ENCODE data around the gene KLHL29.

KLHL29 gene

DNA sequence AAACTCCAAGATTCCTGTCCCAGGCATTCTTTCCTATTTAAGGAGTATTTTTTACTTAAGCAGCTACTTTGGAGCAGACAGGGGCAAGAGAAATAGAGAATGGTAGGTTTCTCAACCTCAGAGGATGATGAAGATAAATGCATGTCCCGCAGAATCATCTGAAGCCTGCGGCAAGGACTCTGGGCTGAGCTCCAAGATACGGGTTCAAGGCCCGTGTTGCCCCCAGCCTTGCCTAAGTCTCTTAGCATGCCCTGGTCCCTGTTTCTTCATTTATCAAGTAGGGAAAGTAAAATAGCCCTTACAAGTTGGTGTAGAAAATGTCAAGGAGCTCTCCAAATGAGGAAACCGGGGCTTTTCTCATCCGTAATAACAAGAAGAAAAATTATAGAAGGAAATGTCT lies 214.0 kb downstream of the KLHL29 start:
- no peak for DNase-seq

DNA sequence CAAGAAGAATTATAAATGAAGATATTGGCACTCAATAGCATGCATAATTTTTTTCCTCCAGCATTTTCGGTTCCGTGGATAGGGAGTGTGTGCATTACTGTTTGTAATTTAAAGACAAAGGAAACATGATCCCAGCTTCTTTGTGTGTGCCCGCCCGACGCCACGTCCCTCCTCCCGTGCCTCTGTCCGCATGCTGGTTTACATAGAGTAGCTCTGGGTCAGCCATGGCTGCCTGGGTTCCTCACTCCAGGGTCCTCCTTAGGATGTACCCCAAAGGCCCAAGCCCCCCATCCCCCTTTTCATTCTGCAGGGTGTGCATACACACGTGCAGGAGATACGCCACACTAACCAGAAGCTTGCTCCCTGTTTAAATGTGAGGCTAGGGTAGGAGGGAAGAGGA lies 214.7 kb downstream of the KLHL29 start:
- no peak for DNase-seq

DNA sequence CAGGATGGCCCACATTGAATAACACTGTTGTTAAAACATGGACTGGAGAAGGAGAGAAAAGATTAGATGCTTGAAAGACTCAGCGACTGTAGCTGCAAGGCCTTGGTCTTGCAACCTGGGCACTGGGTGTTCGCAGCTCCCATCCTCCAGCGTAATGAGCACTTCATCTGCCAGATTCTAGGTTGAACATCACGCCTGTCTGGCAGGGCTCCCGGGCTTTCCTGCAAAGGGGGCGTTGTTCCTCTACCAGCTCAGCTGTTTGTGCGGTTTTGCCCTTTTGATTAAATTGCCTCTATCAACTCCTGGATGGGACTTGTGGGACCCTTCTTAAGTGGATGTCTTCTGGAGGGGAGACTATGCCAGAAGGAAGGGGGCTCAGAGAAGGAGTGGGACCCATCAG lies 215.4 kb downstream of the KLHL29 start:
- no peak for DNase-seq

DNA sequence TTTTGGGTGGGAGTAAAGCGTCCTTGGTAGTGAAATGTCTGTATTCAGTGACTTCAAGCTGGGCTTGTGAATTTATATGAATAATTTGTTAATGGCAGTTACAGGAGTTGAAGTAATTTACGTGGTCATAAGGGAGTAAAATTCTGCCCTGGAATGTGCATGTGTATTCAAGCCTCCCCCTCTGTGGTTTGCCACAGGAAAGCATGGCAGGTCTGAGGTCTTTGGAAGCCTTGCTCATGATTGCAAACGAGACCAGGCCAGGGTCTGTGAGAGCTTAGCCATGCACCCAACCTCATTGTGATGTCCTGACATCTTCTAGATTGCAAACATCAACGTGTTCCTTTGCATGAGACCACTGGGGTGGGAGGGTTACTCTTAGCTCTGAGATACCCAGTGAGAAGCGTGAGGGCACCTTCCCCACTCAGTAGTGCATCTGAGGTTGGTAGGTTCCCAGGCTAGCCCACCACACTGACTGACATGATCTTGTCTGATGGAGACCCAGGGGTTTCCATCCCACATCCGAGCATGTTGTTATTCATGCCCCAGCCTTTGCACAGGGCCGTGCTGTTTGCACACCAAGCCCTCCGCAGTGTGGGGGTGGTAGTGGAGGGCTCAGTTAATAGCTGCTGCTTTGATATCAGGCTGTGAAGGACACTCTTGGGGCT lies 216.5 kb downstream of the KLHL29 start:
- DNase-seq: no peak

DNA sequence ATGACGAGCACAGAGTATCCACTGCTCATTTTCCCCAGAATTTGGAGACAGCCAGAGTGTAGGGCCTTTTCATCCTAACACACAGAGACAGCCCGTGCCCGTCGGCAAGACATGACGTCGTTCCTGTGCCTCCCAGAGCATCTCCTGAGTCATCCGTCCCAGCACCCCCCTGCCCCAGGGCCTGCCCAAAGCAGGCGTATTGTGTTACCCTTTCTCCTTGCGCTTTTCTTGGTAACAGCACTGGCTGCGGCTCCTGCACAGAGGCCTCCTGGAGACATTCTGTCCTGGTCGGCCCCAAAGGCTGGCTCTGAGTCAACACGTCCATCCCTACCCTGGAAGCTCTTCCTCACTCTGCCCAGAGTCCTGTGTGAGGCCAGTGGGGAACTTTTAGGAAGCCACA lies 217.1 kb downstream of the KLHL29 start:
- DNase-seq: no peak

DNA sequence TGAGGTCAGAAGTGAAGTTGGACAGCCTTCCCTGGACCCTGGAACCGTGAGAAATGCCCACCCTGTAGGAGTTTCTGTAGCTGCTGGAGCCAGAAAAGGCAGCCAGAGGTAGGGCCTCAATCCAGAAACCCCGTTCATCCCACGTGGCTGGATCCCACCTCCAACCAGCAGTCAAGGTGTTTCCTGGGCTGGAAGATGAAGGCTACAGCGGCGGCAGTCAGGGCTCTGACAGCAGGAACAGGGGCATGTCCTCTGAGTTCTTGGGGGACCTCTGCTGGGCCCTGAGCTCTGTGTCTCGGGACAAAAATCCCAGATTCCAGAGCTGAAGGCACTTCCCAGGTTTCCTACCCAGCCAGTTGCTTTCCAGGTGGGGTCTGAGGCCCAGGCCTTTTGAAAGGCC lies 218.2 kb downstream of the KLHL29 start:
- DNase-seq: no peak

DNA sequence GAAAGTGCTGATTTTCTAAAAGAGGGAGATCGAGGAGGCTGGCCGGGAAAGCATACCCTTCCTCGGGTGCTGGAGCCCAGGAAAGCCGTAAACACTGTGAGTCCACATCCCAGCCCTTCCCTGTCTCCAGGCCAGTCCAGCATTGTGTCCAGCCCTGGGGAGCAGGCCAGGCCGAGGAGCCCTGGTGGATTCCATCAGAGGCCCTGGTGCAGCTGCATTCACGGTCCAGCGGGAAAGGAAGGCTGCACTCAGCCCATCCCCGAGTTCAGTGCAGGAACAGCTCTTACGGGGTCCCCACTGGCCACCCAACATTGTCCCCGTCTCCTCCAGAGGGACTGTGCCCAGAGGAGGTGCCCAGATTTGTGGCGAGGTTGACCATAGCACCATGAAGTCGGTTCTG lies 218.6 kb downstream of the KLHL29 start:
- no peak for DNase-seq

DNA sequence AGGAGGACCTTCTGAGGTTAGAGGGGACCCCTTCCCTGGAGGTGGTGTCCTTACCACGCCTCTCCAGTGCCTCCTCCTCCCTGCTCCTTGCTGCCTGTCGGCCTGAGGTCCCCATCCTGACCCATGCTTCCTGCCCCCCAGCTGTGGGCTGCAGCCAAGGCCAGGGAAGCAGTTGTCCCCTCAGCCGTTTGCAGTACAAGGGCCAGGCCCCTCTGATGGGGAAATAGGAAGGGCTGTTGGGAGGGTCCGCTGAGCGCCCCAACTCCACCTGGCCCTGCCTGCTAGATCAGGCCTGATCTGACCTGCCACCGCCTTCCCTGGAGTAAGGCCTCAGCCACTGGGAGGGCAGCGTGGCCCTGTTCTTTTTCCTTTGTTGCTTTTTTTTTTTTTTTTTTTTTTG lies 219.8 kb downstream of the KLHL29 start:
- DNase-seq: no peak

DNA sequence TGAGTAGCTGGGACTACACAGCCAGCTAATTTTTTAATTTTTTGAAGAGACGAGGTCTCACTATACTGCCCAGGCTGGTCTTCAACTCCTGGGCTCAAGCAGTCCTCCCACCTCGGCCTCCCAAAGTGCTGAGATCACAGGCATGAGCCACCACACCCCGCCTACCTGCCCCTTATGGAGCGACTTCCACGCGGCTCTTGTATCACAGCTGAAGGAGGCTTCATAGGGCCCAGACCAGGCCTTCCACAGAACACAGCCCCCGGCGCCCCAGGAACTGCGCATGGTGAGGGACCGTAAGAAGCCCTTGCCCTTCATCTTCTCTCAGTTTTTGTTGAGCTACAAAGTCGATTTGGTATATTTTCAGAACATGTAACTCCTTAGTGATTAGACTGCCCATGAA lies 220.3 kb downstream of the KLHL29 start:
- DNase-seq: no peak

DNA sequence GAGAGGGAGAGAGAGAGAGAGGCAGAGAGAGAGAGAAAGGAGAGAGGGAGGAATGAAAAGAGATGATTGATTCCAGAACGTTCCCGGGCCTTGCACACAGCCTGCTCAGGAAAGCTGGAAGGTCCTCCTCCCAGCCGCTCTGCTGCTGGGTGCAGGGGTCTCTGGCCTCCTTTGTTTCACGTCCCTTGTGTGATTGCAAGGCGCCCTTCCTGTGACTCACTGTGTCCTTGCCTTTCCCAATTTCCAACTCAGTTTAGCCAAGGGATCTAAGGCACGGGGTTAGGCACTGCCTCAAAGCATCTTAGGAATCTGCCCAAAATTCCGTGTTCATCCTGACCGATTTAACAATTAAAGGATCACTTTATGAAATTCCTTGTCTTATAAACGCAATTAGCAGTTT lies 221.2 kb downstream of the KLHL29 start:
- DNase-seq: no peak

DNA sequence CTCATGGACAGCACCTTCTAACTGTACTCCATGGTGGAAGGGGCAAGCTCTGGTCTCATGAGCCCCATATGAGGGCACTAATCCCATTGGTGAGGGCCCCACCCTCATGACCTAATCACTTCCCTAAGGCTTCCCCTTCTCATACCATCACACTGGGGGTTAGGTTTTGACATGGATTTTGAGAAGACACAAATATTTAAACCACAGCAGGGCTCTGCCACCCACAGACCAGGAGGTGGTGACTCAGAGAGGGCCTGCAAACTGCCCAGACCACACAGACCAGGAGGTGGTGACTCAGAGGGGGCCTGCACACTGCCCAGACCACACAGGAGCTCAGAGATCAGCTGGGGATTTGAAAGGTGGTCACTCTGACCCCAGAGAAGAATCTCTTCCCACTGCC lies 222.0 kb downstream of the KLHL29 start:
- no peak for DNase-seq

DNA sequence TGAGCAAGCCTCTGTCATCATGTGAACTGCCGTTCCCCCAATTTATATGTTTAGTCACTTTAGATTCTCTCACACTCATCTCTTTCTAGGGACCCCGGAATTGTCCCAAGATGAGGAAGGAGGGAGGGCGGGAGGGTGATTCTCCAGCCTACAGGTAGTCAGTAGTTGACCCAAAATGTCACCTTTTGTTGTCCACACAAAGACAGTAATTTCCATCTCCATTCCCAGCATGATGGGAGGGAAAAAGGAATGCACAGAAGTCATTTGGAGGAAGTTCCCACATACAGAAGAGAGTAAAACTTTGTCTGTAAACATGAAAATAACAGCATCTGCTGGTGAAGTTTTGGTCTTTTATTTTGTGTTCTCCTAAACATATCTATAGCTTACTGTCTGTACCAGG lies 222.9 kb downstream of the KLHL29 start:
- no peak for DNase-seq

DNA sequence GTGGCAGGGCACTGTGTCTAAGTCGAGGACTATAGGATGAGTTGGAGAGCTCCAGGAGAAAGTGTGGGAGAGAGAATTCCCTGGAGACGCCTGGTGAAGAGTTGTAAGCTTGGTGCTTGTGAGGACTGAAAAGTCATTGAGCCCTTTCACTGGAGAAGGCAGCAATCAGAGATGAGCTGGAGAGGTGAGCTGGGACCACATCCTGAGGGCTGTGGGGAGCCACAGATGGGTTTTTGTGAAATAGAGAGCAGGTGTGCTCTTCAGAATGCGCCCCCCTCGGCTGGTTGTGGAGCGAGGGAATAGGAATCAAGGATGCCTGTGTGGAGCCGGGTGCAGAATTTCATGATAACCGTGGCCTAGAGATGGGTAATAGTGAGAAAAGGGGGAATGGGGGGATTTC lies 224.3 kb downstream of the KLHL29 start:
- DNase-seq: no peak

DNA sequence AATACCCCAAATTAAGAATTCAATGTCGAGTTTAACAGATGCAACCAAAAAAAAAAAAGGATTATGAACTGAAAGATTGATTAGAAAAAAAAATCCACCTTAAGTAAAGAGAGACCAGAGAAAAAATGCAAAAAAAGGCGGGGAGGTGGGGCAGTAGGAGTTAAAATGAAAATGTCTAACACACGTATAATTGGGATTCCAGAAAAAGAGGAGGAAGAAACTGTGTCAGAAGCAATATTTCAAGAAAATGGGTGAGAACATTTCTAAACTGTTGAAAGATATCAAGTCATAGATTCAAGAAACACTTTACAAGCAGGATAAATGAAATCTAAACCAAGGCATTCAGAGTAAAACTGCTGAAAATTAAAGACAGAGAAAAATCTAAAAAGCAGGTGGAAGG lies 226.9 kb downstream of the KLHL29 start:
- no peak for DNase-seq

DNA sequence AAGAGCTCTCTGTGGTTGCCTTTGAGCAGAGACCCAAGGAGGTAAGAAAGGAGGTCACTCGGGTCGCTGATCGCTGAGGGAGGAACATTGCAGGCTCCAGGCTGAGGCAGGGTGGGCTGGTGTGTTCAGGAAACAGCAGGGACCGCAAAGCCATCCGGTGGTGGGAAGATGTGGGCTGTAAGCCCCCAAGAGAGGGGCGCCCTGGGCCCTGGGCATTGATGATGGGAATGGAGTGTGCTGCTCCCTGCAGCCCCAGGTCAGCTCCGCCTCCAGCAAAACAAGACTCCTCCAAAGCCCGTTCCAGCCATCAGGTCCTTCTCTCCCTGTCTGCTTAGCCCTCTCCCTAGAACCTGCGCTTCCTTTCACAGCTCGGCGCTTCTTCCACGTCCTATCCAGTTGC lies 229.7 kb downstream of the KLHL29 start:
- no peak for DNase-seq

DNA sequence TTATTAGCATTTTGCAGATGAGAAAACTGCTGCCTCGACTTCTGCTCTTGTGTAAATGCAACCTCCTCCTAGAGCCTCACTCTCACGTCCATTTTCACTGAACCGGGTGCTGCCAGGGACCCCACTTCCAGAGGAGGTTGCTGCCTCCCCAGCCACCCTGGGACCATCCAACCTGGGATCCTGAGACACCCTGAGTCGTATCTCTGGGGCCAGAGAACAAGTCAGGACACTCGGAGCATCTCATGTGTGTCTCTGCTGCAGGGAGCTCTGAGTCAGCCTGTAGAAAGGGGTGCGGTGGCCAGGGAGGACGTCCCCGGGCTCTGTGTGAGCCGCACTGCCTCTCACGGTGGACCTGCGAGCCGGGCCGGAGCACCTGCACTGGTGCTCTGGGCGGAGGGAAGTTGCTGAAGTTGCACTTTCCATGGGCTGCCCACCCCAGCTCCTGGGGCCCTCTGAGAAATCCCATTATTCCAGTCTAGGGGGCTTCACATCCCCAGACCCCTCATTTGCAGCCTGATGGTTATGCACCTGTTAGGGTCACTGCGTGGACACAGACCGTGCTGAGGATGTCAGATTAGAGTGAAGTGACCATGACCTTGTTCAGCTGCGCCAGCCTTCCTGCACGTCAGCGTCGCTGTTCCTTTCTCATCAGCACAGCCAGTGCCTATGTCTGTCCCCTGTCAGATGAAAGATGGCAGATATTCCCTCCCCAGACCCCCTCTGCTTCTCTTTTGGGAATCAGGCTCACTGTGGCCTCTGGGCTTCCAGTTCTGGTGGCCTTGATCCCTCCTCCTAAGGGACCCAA lies 230.4 kb downstream of the KLHL29 start:
- DNase-seq: no peak

DNA sequence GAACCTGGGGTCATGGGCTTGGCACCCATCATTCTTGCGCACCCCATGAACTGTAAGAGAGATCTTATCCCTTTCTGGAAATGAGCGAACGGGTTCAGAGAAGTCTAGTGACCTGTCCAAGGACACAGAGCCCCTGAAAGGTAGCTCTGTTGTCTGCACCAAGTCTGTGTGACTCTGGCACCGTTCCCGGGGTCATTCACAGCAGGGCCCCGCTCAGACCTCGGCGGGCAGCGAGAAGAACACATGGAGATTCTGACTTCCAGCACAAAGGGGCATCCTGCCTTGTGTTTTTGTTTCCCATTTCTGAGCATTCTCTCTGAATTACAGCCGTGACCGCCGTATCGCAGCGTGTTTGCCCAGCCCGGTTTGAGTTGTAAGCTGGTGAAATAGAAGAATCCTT lies 231.7 kb downstream of the KLHL29 start:
- DNase-seq: no peak

DNA sequence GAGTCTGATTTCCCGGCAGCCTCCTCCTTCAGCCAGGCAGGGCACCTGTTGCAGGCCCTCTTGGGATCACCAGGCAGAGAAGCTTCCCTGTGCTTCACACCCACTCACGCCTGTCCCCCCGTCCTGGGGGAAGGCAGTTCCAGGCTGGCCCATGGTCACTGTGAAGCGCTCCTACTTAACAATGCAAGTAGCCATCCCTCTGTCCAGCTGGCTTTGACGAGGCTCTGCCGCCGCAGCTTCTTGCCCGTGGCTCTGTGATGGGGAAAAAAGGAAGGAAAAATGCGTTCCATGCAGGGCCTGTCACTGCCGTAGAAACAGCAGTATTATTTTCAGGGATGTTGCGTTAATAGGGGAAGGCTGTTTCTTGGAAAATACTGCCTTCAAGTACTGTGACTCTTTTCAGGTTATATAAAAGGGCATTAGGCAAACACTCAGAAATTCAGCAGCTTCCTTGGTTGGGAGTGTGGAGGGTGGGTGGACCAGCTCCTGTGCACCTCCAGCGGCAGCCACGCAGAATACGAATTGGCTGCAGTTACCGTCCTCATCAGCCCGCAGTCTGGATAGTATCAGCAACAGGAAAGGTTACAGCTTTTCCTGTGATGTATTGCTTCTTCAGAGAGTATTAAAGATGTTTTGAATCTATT lies 232.3 kb downstream of the KLHL29 start:
- DNase-seq: no peak

DNA sequence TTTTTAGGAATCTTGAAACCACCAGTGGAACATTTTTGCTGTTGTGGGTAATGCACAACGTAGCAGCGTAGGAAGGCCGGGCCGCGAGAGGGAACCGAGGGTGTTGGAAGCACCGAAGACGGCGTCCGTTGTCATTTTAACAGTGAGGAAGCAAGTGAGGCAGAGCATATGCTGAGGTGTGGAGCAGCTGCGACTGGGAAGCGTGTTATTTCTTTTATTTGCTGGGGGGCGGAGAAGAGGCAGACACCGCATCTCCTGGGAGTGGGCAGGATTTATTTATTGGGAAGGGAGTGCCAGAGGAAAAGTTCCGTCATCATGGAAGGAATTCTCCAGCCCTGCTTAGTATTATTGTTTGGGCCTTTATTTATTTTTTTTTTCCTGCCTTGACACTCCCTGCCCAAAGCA lies 232.8 kb downstream of the KLHL29 start:
- no peak for DNase-seq

DNA sequence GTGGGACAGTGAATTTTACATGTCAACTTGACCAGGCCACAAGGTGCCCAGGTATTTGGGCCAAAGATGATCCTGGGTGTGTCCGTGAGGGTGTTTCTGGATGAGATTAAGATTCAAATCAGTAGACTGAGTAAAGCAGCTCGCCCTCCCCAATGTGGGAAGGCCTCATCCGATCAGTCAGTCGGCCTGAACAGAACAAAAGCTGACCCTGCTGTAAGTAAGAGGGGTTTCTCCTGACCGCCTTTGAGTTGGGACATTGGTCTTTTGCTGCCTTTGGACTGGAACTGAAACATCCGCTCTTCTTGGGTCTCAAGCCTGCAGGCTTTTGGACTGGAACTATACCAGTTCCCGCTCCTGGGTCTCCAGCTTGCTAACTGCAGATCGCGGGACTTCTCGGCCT lies 233.3 kb downstream of the KLHL29 start:
- no peak for DNase-seq

DNA sequence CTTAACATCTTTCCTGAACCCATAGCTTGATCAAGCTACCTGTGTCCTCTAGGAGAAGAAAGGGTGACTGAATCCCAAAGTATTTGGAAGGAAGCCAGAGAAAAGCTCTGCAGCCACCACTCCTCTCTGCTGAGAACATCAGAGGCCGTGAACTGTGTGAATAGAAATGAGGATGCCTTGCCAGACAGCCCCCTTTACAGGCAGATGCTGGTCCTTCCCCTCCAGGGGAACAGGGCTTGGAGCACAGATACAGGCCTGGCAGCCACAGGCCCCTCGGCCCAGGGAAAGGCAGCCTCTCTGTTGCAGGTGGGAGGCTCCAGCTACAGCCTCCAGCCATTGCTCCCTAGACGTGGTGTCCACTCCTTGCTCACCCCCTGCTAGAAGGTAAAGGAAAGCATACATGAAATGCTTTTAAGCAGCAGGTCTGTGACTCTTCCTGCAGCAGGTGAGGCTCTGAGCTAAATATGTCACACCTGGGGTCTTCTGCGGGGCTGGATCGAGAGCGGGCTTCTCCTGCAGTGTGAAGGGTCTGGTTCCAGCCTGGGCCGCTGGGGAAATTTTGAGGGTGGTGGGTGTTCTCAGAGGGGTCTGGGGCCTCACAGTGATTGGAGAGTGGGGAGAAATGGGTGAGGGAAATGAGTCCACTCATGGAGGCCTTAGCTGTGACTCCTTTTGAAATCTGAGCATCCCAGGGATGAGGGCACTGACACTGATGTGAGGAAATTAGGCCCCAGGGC lies 234.0 kb downstream of the KLHL29 start:
- no peak for DNase-seq

DNA sequence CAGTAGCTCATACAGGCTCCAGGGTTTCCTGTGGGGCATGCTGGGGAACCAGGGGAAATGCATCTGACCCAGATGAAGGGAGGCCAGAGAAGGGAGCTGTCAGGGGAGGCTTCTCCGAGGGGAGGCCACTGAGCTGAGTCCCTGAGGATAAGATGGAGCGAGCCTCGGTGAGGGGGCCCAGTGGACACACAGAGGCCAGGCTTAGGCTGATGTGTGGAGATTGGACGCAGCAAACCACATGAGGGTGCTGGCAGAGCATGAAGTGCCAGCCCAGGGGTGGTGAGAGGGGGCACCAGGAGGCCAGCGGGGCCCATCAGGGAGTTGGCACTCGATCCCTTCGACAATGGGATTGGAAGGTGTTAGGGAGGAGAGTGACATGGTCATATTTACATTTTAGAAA lies 235.0 kb downstream of the KLHL29 start:
- DNase-seq: no peak

DNA sequence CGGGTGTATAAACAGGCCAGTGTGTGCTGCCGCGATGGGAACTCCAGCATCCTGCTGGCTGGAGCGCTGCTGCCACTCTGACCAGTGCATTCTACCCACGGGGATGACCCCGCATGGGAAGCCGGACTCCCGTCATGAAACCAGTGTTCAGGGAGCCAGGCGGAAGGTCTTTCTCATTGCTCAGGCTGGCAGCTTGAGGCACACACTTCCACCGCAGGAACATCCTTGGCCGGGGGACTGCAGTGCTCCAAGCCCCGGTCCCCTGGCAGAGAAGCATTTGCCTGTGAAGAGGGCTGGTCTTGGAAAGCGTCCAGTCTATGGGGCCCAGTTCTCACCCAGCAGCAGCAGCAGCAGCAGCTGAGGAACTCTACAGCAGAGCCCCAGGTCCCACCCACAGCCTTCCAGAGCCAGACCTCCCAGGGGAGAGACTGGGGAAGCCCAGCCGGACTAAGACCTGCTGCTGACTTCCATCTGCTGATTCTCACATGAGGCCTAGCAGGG lies 235.9 kb downstream of the KLHL29 start:
- DNase-seq: no peak
